Glutamatergic neuron (in vitro differentiated cells): Measurements from ENCODE around the gene CTBS. TPM values are rescaled to one million over a fixed set of nuclear protein-coding genes. Genes with fewer than 3 reads are reported as not detected.
A peak's percentile ranks its signal among the peaks of the same experiment; 100 is the strongest.

Experiments
- DNase-seq: peaks from one replicate; pipeline ENCODE4 v3.0.0; 2022
- H3K27ac Mint-ChIP-seq: one replicate; pipeline ENCODE4 v1.8.0; 2020; ENCODE audit warnings: mild to moderate bottlenecking, mixed read lengths, inconsistent platforms; ENCODE audit not compliant: unreplicated experiment
- H3K27me3 Mint-ChIP-seq: one replicate; pipeline ENCODE4 v1.8.0; 2020; ENCODE audit warnings: mild to moderate bottlenecking, moderate library complexity, mixed read lengths, inconsistent platforms; ENCODE audit not compliant: unreplicated experiment
- H3K36me3 Mint-ChIP-seq: one replicate; pipeline ENCODE4 v1.8.0; 2020; ENCODE audit warnings: mild to moderate bottlenecking, mixed read lengths, inconsistent platforms; ENCODE audit not compliant: unreplicated experiment
- H3K4me1 Mint-ChIP-seq: one replicate; pipeline ENCODE4 v1.8.0; 2020; ENCODE audit warnings: mild to moderate bottlenecking, low read depth, mixed read lengths, inconsistent platforms; ENCODE audit not compliant: unreplicated experiment
- H3K4me3 Mint-ChIP-seq: one replicate; pipeline ENCODE4 v1.8.0; 2020; ENCODE audit warnings: mild to moderate bottlenecking, mixed read lengths, inconsistent platforms; ENCODE audit not compliant: unreplicated experiment
- H3K9me3 Mint-ChIP-seq: one replicate; pipeline ENCODE4 v1.8.0; 2020; ENCODE audit warnings: mild to moderate bottlenecking, moderate library complexity, mixed read lengths, inconsistent platforms; ENCODE audit not compliant: unreplicated experiment
- long read RNA-seq: library from polyadenylated mRNA; unstranded; transcript quantifications from one replicate; pipeline ENCODE4 v2.0.0, GENCODE V29; 2020; ENCODE audit not compliant: unreplicated experiment
- total RNA-seq: library from RNA; stranded (reverse); fragmentation: NEBNext Ultra II Directional; extraction: Animal tissue kit (Norgen Biotek cat#: 25700); gene quantifications from one replicate; pipeline ENCODE4 v1.2.1, GENCODE V29; 2021; ENCODE audit not compliant: unreplicated experiment
- TF ChIP-seq, protein P1 (sequence below): fragments of 200-600 bp; sonication (generic); IDR thresholded peaks from one replicate; pipeline ENCODE4 v1.5.0; 2021; ENCODE audit not compliant: partially characterized antibody, unreplicated experiment

The CTBS gene, protein sequence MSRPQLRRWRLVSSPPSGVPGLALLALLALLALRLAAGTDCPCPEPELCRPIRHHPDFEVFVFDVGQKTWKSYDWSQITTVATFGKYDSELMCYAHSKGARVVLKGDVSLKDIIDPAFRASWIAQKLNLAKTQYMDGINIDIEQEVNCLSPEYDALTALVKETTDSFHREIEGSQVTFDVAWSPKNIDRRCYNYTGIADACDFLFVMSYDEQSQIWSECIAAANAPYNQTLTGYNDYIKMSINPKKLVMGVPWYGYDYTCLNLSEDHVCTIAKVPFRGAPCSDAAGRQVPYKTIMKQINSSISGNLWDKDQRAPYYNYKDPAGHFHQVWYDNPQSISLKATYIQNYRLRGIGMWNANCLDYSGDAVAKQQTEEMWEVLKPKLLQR
- total RNA-seq, result 2.0 TPM
- long read RNA-seq, partial matches to known transcripts, result 0 of 2 reads
- long read RNA-seq, other reads (novel, unspliced or antisense), result 1 of 2 reads

DNA sequence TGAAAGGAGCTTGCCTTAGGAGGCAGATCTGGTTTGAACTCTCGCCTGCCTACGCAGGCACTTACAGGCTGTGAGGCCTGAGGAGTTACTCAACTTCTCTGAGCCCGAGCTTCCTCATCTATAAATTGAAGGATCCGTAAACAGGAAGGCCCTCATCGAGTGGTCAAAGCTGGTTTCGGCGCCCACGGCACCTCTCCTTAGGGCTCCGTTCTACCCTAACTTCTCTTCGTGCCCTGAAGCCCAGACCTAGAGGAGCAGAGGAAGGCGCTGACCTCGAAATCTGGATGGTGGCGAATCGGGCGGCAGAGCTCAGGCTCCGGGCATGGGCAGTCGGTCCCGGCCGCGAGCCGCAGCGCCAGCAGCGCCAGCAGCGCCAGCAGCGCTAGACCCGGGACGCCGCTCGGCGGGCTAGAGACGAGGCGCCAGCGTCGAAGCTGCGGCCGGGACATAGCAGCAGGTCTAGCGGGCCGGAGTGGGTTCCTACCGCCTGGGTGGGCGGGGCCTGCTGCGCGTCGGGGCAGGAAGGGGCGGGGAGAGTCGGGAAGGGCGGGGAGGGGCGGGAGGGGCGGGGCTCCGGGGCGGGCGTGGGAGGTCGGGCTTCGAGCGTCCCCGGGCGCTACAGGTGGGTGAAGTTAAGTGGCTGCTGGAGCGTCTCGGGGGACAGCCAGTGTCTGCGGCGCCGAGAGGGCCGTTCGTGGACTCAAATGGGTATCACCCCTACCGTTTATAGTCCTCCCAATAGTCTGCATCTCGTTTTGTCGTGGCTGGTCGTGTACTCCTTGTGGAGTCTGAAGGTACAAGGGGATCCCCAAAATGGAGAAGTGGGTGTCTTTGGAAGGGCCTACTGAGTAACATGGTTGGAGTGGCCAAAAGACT is at the start of gene CTBS:
Gene CTBS (minus strand): TSS at position 474 of the 876 bp plus-strand sequence. CDS start 25 bp downstream, at position 449.
- Mint-ChIP-seq H3K9me3 (peaks cover 13% of the 10 kb centered on the region), H3K27ac (peak within 1 kb of the TSS; percentile 78), H3K36me3 (no peaks in the 10 kb centered on the region), H3K4me3 (peak within 1 kb of the TSS; percentile 95), H3K4me1 (peaks cover 11% of the 10 kb centered on the region), H3K27me3 (peaks cover 4% of the 10 kb centered on the region)
- peak; percentile 84 for DNase-seq
- TF ChIP-seq, protein P1, sequence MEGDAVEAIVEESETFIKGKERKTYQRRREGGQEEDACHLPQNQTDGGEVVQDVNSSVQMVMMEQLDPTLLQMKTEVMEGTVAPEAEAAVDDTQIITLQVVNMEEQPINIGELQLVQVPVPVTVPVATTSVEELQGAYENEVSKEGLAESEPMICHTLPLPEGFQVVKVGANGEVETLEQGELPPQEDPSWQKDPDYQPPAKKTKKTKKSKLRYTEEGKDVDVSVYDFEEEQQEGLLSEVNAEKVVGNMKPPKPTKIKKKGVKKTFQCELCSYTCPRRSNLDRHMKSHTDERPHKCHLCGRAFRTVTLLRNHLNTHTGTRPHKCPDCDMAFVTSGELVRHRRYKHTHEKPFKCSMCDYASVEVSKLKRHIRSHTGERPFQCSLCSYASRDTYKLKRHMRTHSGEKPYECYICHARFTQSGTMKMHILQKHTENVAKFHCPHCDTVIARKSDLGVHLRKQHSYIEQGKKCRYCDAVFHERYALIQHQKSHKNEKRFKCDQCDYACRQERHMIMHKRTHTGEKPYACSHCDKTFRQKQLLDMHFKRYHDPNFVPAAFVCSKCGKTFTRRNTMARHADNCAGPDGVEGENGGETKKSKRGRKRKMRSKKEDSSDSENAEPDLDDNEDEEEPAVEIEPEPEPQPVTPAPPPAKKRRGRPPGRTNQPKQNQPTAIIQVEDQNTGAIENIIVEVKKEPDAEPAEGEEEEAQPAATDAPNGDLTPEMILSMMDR, result no peak

DNA sequence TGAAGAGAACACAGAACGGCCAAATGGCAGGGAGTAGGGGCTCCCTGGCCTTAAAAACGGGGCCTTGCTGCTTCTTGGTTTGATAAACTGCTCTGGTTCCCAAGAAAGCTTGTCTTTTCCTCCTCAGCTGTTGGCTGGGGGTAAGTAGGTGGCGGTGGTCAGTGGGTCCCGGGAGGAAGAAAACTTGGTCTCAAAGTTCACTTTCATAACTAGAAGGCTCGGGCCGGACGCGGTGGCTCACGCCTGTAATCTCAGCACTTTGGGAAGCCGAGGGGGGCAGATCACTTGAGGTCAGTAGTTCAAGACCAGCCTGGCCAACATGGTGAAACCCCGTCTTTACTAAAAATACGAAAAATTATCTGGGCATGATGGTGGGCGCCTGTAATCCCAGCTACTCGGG is 47.3 kb upstream of the CTBS start:
- no peak overlapping the region for H3K4me3 Mint-ChIP-seq

DNA sequence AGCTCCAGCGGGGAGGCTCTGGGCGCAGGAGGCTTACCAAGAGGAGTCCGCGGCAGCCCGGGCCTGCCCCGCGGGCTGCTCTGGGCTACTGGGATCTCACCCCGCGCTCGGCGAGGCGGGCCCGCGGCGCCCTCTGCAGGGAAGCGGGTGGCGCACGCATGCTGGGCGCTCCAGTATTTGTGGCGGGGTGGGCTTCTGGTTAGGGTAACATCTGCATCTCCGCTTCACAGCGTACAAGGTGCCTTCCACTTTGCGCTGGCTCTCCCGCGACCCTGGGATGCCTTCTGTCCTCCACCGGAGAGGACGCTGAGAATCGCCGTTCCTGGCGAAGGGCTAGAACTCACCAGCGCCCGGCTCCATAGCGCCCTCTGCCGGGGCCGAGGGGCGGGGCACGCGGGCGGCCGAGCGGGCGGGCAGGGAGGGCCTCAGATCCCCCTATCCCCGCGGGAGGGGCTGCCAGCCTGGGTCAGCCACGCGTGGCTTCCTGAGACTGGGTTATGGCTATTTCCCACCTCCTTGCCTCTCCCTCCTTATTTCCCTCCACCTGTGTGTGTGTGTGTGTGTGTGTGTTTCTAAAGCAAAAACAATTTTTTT is 46.6 kb upstream of the CTBS start:
- Mint-ChIP-seq H3K27me3 (peaks cover 3% of the 10 kb centered on the region), H3K27ac (peak overlapping the region; percentile 73), H3K36me3 (no peaks in the 10 kb centered on the region), H3K9me3 (peaks cover 2% of the 10 kb centered on the region), H3K4me1 (peaks cover 7% of the 10 kb centered on the region), H3K4me3 (peak overlapping the region; percentile 87)
- peak; percentile 92 for DNase-seq
- TF ChIP-seq, protein P1, result peak; percentile 99

More for the DNA sequence above, 47.3 kb upstream of the CTBS start:
- Mint-ChIP-seq H3K36me3 (no peaks in the 10 kb centered on the region), H3K27ac (no peak overlapping the region), H3K9me3 (peaks cover 2% of the 10 kb centered on the region), H3K27me3 (peaks cover 5% of the 10 kb centered on the region), H3K4me1 (peaks cover 7% of the 10 kb centered on the region)
- no peak for DNase-seq
- TF ChIP-seq, protein P1, result no peak

DNA sequence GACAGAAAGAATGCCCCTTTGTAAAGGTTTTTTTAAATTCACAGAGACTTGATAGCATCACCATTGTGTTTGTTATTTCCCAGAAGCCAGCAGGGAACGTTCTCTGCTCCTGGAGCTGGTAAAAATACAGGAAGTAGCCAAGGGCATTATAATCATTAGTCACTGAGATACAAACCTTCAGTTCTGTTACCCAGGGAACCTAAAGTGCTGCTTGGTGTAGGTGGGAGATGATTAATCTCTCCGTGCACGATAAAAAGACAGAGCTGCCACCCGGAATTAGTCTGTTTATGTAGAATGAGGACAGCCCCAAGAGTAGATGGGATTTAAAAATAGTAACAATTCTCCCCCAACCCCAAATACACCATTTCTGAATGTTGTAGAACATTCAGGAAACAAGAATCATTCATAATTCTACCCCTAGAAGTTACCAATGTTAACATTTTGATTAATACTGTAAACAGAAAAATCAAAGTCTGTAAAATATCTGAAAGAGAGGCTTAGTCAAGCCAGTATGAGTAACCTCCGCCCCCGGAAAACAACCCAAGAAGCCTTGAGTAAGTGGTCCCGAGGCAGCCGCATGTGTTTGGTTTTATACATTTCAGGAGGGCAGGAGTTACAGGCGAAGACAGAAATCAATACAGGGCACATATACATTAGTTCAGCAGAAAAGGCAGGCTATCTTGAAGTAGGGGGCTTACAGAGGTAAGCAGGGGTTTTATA is 45.3 kb upstream of the CTBS start:
- TF ChIP-seq, protein P1, result no peak
- Mint-ChIP-seq H3K4me3 (peak overlapping the region; percentile 46), H3K36me3 (peaks cover 4% of the 10 kb centered on the region), H3K4me1 (peaks cover 7% of the 10 kb centered on the region), H3K27me3 (peaks cover 3% of the 10 kb centered on the region), H3K9me3 (peaks cover 2% of the 10 kb centered on the region), H3K27ac (peak overlapping the region; percentile 40)
- no peak for DNase-seq
